Ovary (tissue), 9 donors: ENCODE data around the gene ADD2. TPM values are rescaled to one million over a fixed set of nuclear protein-coding genes. Genes with fewer than 3 reads are reported as not detected.

Experiments used
- DNase-seq, 5 donors: peaks; one replicate each; pipeline ENCODE4 v3.0.0-alpha.2; 2019 to 2020
- H3K27ac ChIP-seq, 2 donors: fragments of 200-600 bp; one replicate each; pipeline versions ENCODE4 v1.5.1 to v1.8.0; 2019 to 2022
- H3K27me3 ChIP-seq: fragments of 200-600 bp; one replicate; pipeline ENCODE4 v1.8.0; 2022
- H3K36me3 ChIP-seq: fragments of 200-600 bp; sonication (generic); one replicate; pipeline ENCODE4 v1.5.1; 2019
- H3K4me1 ChIP-seq: one replicate; pipeline ENCODE4 v1.8.1; 2013; ENCODE audit warnings: mild to moderate bottlenecking, moderate library complexity; ENCODE audit not compliant: insufficient read depth
- H3K4me3 ChIP-seq: fragments of 200-600 bp; sonication (generic); one replicate; pipeline ENCODE4 v1.5.1; 2017
- H3K9me3 ChIP-seq, 2 donors: fragments of 200-600 bp in 1 of 2; sonication (generic) in 1 of 2; one replicate each; pipeline versions ENCODE4 v1.5.1 to v1.8.1; 2013 to 2019; ENCODE audit warnings: mild to moderate bottlenecking in 1 of 2, moderate library complexity in 1 of 2
- CTCF ChIP-seq, 3 donors: fragments of 450-650 bp in 2 of 3; fragments of 200-600 bp in 1 of 3; IDR thresholded peaks; one replicate each; pipeline versions ENCODE4 v1.5.1 to v1.8.0; 2016 to 2022; ENCODE audit warnings: antibody characterized with exemption in 3 of 3, mild to moderate bottlenecking in 1 of 3
- EP300 ChIP-seq: sonication (generic); formaldehyde crosslinking; IDR thresholded peaks from one replicate; pipeline ENCODE4 v1.6.1; 2017; ENCODE audit warnings: antibody characterized with exemption
- POLR2A ChIP-seq: fragments of 450-650 bp; IDR thresholded peaks from one replicate; pipeline ENCODE4 v1.6.1; 2017; ENCODE audit warnings: antibody characterized with exemption, mild to moderate bottlenecking, moderate library complexity
- WGBS, 3 donors: extraction: QIAGEN DNeasy Blood & Tissue Kit in 1 of 3; methylation state at CpG; one replicate each; pipeline versions ENCODE4 v1.1.5 to v1.1.7; 2013 to 2017; 5-methylcytosine and 5-hydroxymethylcytosine counted together
- intact Hi-C, 4 donors: fragments of 100-400 bp; cut with DNase I; formaldehyde crosslinking; loops; one replicate each; pipeline versions ENCODE4 v1.11.0 to v1.15.1; 2022 to 2023
- polyA plus RNA-seq, 2 donors: library from polyadenylated mRNA; stranded (reverse); fragments of 200-250 nt in 1 of 2; fragments of 350-450 nt in 1 of 2; fragmentation: Illumina TruSeq in 1 of 2; extraction: RNeasy Lipid Tissue Mini Kit (QIAGEN cat#74804) in 1 of 2; gene quantifications; one replicate each; pipeline ENCODE4 v1.2.3, GENCODE V29; 2013 to 2014
- total RNA-seq, 7 donors: library from RNA; depleted of rRNA in 2 of 7; stranded (reverse); fragments of >200 nt in 2 of 7; fragmentation: NEBNext Ultra II Directional in 3 of 7; extraction: Animal tissue kit (Norgen Biotek cat#: 25700) in 3 of 7; gene quantifications; one replicate each; pipeline versions ENCODE4 v1.1.0 to v1.2.4, GENCODE V29; 2016 to 2023
- donor health status: DM: no; HTN: no; CAD: no; lungs with moderate emphysema.
- donor health status: DM: no; HTN: no; CAD: no.
- donor health status: Bipolar disorder and iron deficiency.
- donor health status: DM: yes; HTN: yes; CAD: no.
- donor health status: DM: no; HTN: no; CAD: no.
- donor health status: DM: yes; HTN: yes; CAD: no.

Gene ADD2
- total and polyA plus RNA-seq, 9 donors: 0.29 to 6.2 (median 0.82) TPM

- WGBS, 3 donors: 71 to 74% (median 72%) methylated on average over 1 of the region's 1 CpG
- Histone ChIP-seq H3K4me1 (no peaks in the 10 kb centered on the region), H3K9me3 (no peaks in the 10 kb centered on the region), H3K36me3 (no peaks in the 10 kb centered on the region), H3K4me3 (no peak overlapping the region), H3K27me3 (no peaks in the 10 kb centered on the region), H3K27ac (no peak overlapping the region)
- TF ChIP-seq POLR2A (no peak), CTCF (IDR thresholded peaks at IDR 0.05) (no peak), EP300 (no peak)
- intact Hi-C loops: no loop called here
- DNase-seq: no peak
These were observed 28.3 kb upstream of the ADD2 start for GRCh38 chr2:70796262-70796661.

GRCh38 chr2:70795164-70795995 lies 27.4 kb upstream of the ADD2 start:
- H3K4me1 ChIP-seq: no peaks in the 10 kb centered on the region
- no peaks in the 10 kb centered on the region for H3K36me3 ChIP-seq
- H3K27me3 ChIP-seq: no peaks in the 10 kb centered on the region
- intact Hi-C loops: no loop called here
- H3K9me3 ChIP-seq: no peaks in the 10 kb centered on the region
- TF ChIP-seq POLR2A (no peak), CTCF (IDR thresholded peaks at IDR 0.05) (no peak), EP300 (no peak)
- H3K27ac ChIP-seq: no peak overlapping the region
- H3K4me3 ChIP-seq: no peak overlapping the region
- WGBS, 3 donors: 59 to 66% (median 66%) methylated on average over 4 of the region's 4 CpGs
- no peak for DNase-seq

- Histone ChIP-seq H3K27ac (no peak overlapping the region), H3K4me1 (no peaks in the 10 kb centered on the region), H3K4me3 (no peak overlapping the region), H3K9me3 (no peaks in the 10 kb centered on the region), H3K27me3 (no peaks in the 10 kb centered on the region), H3K36me3 (no peaks in the 10 kb centered on the region)
- TF ChIP-seq EP300 (no peak), CTCF (IDR thresholded peaks at IDR 0.05) (no peak), POLR2A (no peak)
- intact Hi-C loops: no loop called here
- WGBS, 3 donors: 77 to 83% (median 82%) methylated on average over 2 of the region's 2 CpGs
- no peak for DNase-seq
These were observed 25.4 kb upstream of the ADD2 start for GRCh38 chr2:70793450-70793849.

GRCh38 chr2:70790136-70790828 lies 22.3 kb upstream of the ADD2 start, which contains the start of gene FIGLA:
FIGLA (minus strand) TSS chr2:70790643; CDS start chr2:70790638, 5 bp downstream.
- 2 to 5% (median 2%) methylated on average over 30 to 69 of the region's 69 CpGs for WGBS, 3 donors
- Histone ChIP-seq H3K4me1 (no peaks in the 10 kb centered on the region), H3K27me3 (no peaks in the 10 kb centered on the region), H3K27ac (no peak within 1 kb of the TSS), H3K4me3 (no peak within 1 kb of the TSS), H3K36me3 (no peaks in the 10 kb centered on the region), H3K9me3 (no peaks in the 10 kb centered on the region)
- no peak for DNase-seq
- TF ChIP-seq EP300 (no peak), POLR2A (no peak), CTCF (IDR thresholded peaks at IDR 0.05) (no peak)
- intact Hi-C loops: no loop called here
